Forelimb muscle (tissue), 1 donor: ENCODE results near the gene SDK2. TPM values are rescaled to one million over a fixed set of nuclear protein-coding genes. Genes with fewer than 3 reads are reported as not detected.

ENCODE experiments used
- DNase-seq: peaks from one replicate; pipeline ENCODE4 v3.0.0-alpha.2; 2013; ENCODE audit warnings: low read depth
- polyA plus RNA-seq: library from polyadenylated mRNA; unstranded; fragments of 120-200 nt; gene quantifications from one replicate; pipeline ENCODE4 v1.2.1, GENCODE V29; 2013; ENCODE audit not compliant: insufficient read length

SDK2 gene
- polyA plus RNA-seq, 1 donor = 27.2 TPM

DNA sequence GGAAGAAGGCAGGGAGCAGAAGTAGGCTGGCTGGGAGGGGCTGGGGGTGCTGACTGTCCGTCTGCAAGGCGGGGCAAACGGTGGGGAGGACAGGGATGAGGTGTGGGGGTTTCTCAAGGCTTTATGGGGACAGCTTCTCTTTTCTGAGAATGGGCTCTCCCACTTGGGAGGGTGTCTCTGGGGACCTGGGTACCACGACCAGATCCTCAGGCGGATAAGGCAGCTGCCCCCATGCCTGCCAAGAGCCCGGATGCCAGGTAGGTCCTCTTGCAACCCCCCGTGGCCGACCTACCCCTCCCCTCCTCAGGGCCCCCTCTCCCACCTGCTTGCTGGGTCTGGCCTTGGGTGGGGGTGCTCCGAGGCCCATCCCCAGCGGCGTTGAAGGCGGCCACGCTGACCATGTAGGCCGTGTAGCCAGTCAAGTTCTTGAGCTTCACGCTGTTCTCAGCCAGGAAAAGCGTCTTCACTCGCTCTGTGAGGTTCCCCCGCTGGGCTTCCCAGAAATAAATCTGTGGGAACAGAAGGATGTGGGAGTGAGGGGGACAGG, 276.1 kb downstream of the SDK2 start:
- DNase-seq = no peak

DNA sequence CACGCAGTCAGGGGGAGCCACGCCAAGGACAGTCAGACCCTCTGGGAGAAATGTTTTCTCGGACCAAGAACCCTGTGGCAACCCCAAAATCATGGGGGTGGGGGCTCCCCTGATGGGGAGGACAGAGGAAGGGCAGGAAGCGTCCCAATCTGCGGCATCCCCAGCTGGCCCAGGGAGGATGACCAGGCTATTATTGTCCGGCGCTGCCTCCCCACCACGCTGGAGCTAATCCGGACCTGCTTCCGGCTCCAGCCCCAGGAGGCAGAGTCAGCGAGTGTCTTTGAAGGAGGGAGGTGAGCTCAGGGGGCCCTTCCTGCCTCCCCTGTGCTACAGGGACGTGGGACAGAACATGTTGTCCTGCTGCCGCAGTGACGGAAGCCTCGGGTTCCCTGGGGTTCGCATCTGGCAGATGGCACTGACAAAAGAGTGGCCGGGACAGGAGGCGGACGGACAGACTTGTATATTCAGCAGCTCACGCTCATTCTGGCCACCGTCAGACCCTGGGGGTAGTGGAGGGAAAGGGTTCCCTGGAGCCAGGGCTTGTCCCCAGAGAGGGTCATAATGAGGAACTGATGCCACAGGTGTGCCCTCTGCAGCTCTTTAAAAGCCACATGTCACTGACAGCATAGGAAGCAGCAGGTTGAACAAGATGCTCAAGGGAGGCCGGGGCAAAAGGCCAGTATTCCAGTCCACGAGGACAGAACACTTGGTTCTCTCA, 278.2 kb downstream of the SDK2 start:
- no peak for DNase-seq

DNA sequence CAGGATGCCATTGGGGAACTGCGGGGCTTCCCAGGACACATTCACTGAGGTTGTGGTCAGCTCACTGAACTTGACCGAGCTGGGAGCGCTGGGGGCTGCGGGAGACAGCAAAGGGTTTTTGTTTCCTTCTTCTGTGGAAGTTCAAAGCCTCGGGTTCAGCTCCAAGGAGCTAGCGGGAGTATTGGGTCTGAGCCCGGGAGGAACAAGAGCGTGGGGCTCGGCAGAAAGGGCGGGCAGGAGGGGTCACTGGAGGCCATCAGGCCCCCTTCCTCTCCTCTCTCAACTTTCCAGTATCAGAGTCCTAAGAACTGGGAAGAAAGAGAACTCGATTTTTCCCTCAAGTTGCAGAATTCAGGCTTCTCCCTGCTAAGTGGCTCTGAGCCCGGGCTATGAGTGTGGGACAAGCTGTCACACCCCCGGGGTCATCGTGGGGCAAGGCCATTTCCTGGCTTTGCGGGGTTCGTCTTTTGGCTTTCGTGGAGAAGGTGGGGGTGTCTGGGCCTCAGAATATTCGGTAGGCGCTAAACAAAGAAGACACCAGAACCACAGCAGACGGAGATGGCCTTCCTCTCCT, 278.9 kb downstream of the SDK2 start:
- no peak for DNase-seq

GRCh38 chr17:73364155-73364522, 280.1 kb downstream of the SDK2 start:
- DNase-seq = no peak

GRCh38 chr17:73363442-73364154, 280.6 kb downstream of the SDK2 start:
- no peak for DNase-seq

- no peak for DNase-seq
Measured at GRCh38 chr17:73362697-73363096, 281.5 kb downstream of the SDK2 start.

DNA sequence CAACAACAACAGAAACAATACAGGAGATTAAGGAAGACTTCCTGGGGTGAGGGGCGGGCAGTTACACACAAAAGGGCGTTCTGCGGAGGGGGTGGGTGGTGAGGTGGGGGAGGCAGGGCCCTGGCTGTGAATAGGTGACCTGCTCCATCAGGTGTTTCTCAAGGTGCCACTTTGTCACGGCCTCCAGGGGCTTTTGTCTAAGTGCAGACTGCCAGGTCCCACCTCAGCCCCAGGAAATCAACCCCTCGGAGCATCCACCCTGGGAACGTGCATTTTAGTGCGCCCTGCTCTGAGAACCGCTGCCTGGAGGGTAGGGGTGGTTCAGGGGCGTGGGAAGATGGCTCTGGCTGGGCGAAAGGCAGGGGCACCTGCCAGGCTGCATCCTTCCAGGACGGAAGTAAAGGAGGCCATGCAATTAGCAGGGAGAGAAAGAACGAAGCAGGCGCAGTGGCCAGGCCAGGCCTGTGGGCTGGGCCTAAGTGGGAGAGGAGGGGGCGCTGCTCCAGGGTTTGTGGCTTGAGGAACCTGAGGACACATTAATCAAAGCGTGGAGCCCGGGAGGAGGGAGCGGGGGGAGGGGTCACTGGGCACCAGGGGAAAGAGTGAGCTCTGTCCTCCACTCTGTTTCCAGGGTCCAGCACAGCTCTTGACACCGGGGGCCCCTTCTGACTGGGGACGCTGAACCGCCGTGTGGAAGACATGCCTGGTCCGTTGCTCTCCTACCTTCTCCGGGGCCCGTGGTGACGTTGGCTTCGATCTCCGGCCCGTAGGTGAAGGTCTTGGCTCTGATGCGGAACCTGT, 283.1 kb downstream of the SDK2 start:
- no peak for DNase-seq

DNA sequence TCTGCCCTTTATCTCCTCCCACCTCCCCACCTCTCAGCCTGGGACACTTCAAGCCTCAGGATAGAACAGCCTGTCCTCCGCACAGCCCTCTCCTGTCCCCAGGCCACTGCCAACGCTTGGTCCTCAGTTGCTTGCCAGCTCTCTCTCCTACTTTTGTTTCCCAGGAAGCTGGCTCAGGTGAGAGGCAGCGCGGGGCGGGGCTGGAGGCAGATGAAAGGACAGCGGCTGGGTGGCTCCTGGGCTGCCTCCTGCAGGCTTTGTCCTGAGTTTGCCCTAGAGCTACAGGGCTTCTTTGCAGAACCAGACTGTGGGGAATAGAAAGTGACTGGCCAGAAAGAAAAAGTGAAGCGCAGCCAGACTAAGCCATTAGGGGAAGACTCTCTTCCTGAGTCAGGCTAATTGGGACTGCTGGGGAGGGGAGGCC, 284.2 kb downstream of the SDK2 start:
- DNase-seq = no peak

DNA sequence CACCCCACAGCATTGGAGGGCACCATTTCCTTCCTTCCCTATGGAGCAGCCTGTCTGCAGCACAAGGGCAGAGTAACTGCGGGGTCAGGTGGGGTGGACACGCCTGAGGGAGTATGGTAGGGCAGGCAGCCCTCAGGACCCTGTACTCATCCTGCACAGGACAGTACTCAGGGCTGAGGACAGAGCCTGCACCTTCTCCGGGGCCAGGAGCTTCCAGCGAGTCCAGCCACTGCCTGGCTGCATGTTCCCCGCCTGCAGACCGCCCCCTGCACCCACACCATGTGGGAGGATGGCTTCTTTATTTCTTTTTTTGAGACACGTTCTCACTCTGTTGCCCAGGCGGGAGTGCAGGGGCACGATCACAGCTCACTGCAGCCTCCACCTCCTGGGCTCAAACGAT, 284.9 kb downstream of the SDK2 start:
- no peak for DNase-seq

DNA sequence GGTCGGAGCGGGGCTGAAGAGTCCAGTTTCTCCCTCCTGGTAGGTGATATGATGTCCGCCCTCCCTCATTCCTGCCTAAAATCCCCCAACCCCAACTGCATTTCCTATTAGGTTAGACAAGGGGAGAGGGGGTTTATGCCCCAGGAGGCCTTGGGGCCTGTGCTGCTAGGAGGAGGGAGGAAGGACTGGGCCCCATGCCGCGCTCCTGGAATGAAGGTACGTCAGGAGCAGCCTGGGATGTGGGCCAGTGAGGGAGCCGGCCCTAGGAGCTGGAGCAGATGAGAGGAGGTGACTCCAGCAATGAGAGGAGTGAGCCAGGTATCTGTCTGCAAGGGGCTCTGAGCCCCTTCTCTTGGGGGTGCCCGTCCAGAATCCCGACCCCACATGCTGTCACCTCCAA, 285.6 kb downstream of the SDK2 start:
- no peak for DNase-seq

DNA sequence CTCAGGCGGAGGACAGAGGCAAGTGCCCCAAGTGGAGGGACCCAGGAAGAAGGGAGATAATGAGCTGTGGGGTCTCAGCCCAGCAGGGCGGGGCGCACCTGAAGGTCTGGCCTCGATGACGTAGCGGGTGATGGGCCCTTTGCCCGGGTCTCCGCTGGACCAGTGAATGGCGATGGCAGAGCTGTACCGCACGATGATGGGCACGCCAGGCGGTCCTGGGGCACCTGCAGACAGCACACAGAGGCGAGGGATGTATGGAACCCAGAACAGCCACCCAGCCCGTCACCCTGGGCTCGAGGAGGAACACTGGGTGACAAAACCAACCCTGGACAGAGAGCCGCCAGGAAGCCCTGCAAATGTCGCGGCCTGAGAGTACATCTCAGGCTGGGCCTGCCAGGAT, 286.3 kb downstream of the SDK2 start:
- DNase-seq = no peak

DNA sequence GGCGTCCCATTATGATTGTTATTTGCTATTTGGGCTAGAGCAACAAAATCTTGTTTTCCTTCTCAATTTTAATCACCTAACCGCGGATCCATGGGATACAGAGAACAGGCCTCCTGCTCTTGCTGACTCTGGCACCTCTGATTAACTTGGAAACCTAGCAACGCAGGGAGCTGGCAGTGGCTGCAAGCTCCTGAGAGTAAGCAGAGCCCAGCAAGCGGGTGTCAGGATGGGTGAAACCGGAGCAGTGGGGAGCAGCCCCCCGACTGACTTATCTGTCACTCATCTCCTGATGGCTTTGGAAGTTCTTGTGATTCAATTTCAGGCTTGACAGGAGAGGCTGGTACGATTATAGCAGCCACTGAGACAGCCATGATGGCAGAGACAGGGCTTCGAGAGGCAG, 286.9 kb downstream of the SDK2 start:
- no peak for DNase-seq

DNA sequence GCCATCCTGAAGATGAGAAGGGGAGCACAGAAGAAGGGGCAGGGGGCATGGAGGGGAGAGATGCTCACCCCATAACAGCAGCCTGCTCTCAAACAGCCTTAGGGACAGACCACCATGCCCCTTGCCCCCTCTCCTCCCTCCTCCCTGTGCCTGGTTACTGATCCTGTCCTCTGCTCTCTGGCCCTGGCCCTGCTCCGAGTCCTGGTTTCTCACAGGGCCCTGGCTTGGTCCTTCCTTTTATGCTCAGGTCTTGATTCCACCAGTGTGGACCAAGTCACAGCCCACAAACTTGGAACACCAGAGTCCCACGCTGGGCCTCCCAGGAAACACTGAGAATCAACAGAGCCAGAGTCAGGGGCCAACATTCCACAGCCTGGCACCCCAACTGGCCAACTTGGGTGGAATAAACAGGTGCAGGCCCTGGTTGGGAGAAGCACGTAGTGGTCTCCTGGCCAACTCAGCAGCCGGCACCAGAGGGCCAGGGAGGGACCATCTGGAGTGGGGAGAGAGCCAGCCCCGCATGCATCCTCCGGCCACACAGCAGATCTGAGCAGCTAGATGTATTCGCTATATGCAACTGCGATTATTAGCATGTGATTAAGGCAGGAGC, 287.6 kb downstream of the SDK2 start:
- DNase-seq = no peak

GRCh38 chr17:73354423-73355284, 289.6 kb downstream of the SDK2 start:
- no peak for DNase-seq

- no peak for DNase-seq
Measured at GRCh38 chr17:73352261-73352660, 292.0 kb downstream of the SDK2 start.

- no peak for DNase-seq
Measured at GRCh38 chr17:73351764-73352163, 292.5 kb downstream of the SDK2 start.

GRCh38 chr17:73350864-73351263, 293.4 kb downstream of the SDK2 start:
- no peak for DNase-seq

DNA sequence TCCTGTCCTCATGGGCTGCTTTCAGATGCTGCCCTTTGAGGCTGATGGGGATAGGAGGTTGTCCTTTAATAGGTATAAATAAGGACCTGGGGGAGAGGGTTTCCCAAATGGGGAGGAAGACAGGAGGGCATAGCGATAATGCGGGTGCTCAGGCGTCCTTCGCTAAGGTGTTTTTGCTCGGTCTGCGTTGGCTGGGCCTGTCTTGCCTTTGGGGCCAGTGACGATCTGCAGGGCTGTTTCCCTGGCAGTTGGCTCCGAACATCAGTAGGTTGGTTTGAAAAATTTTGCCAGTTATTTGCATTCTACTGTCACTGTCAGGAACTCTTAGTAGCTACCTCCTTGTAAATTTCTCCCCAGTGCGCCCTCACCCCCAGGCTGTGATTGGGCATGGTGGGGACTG, 294.6 kb downstream of the SDK2 start:
- DNase-seq = no peak

GRCh38 chr17:73349138-73349537, 295.1 kb downstream of the SDK2 start:
- DNase-seq = no peak

DNA sequence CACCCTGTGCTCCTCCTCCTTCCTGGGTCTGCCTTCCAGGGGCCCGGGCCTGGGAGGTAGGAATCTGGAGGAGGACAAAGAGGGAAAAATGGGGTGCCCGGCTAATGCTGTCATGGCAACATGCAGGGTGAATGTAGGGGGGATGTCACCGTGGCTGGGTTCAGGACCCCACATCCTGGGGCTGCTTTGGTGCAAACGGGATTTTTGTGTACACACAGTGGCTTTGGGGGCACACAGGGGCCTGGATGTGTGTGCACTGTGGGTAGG, 295.5 kb downstream of the SDK2 start:
- no peak for DNase-seq
